Osteoblast (primary cell): ENCODE results near the gene ADAM12. TPM values are rescaled to one million over a fixed set of nuclear protein-coding genes. Genes with fewer than 3 reads are reported as not detected.
A peak's percentile ranks its signal among the peaks of the same experiment; 100 is the strongest.

Source experiments
- DNase-seq: peaks from one replicate; pipeline ENCODE4 v3.0.0; 2011; ENCODE audit warnings: low spot score, mixed read lengths; ENCODE audit not compliant: insufficient read length; ENCODE audit errors: missing footprints
- H2AFZ ChIP-seq: 2 replicates; pipeline ENCODE4 v1.6.0; 2011; ENCODE audit warnings: mild to moderate bottlenecking, low read length
- H3K27ac ChIP-seq: 2 replicates; pipeline ENCODE4 v1.5.1; 2011; ENCODE audit warnings: mild to moderate bottlenecking, low read depth, low read length, moderate library complexity
- H3K27me3 ChIP-seq: 2 replicates; pipeline ENCODE4 v1.6.0; 2012; ENCODE audit warnings: mild to moderate bottlenecking, control low read depth, inconsistent platforms, low read length, moderate library complexity; ENCODE audit not compliant: insufficient read depth
- H3K36me3 ChIP-seq: 2 replicates; pipeline ENCODE4 v1.5.1; 2011; ENCODE audit warnings: mild to moderate bottlenecking, low read length, control low read depth, moderate library complexity; ENCODE audit not compliant: insufficient read depth
- H3K4me1 ChIP-seq: 2 replicates; pipeline ENCODE4 v1.5.1; 2011; ENCODE audit warnings: mild to moderate bottlenecking, low read length, control low read depth, moderate library complexity; ENCODE audit not compliant: insufficient read depth
- H3K4me2 ChIP-seq: 2 replicates; pipeline ENCODE4 v1.6.0; 2011; ENCODE audit warnings: mild to moderate bottlenecking, low read length; ENCODE audit not compliant: insufficient read depth
- H3K4me3 ChIP-seq: fragments of 200-600 bp; sonication (generic); 3 replicates; pipeline ENCODE4 v1.5.1; 2012; ENCODE audit warnings: mild to moderate bottlenecking, low read length, inconsistent platforms; ENCODE audit not compliant: insufficient read depth
- H3K79me2 ChIP-seq: 2 replicates; pipeline ENCODE4 v1.6.0; 2012; ENCODE audit warnings: mild to moderate bottlenecking, low read length, control low read depth, inconsistent platforms; ENCODE audit not compliant: insufficient read depth
- H3K9me3 ChIP-seq: 2 replicates; pipeline ENCODE4 v1.5.1; 2011; ENCODE audit warnings: low read depth, low read length, control low read depth
- H4K20me1 ChIP-seq: 2 replicates; pipeline ENCODE4 v1.6.0; 2012; ENCODE audit warnings: mild to moderate bottlenecking, low read length, control low read depth; ENCODE audit not compliant: insufficient read depth
- CTCF ChIP-seq: IDR thresholded peaks from 2 replicates; pipeline ENCODE4 v1.5.1; 2011; ENCODE audit warnings: mild to moderate bottlenecking, low read depth, low read length, moderate library complexity; ENCODE audit errors: extremely low read depth
- total RNA-seq: library from RNA; depleted of rRNA; stranded (reverse); fragments of >200 nt; gene quantifications from 2 replicates; pipeline ENCODE4 v1.2.3, GENCODE V29; 2012

Gene ADAM12
- total RNA-seq, 1 donor = 345 TPM

- H3K36me3 ChIP-seq = peaks cover 7% of the 10 kb centered on the region
- no peak overlapping the region for H3K4me3 ChIP-seq
- no peaks in the 10 kb centered on the region for H3K9me3 ChIP-seq
- peak overlapping the region; percentile 73 for H3K27ac ChIP-seq
- H4K20me1 ChIP-seq = no peaks in the 10 kb centered on the region
- H2AFZ ChIP-seq = no peak overlapping the region
- TF ChIP-seq CTCF = no peak
- H3K4me2 ChIP-seq = no peak overlapping the region
- no peak for DNase-seq
- no peaks in the 10 kb centered on the region for H3K27me3 ChIP-seq
- peaks cover 57% of the 10 kb centered on the region for H3K4me1 ChIP-seq
- H3K79me2 ChIP-seq = peaks cover 60% of the 10 kb centered on the region
Observed at GRCh38 chr10:126226988-126227761, 161.1 kb downstream of the ADAM12 start.

- Histone ChIP-seq H4K20me1 (no peaks in the 10 kb centered on the region), H3K4me2 (no peak overlapping the region), H3K27me3 (no peaks in the 10 kb centered on the region), H3K36me3 (peaks cover 7% of the 10 kb centered on the region), H3K27ac (peak overlapping the region; percentile 73), H3K9me3 (no peaks in the 10 kb centered on the region), H3K4me1 (peaks cover 62% of the 10 kb centered on the region), H3K4me3 (no peak overlapping the region), H2AFZ (no peak overlapping the region), H3K79me2 (peaks cover 60% of the 10 kb centered on the region)
- no peak for DNase-seq
- no peak for TF ChIP-seq CTCF
Observed at GRCh38 chr10:126226205-126226604, 162.1 kb downstream of the ADAM12 start.

GRCh38 chr10:126225672-126226008 lies 162.6 kb downstream of the ADAM12 start:
- DNase-seq = no peak
- H3K4me1 ChIP-seq = peaks cover 60% of the 10 kb centered on the region
- no peak for TF ChIP-seq CTCF
- no peak overlapping the region for H3K4me3 ChIP-seq
- no peak overlapping the region for H3K4me2 ChIP-seq
- H3K36me3 ChIP-seq = peaks cover 10% of the 10 kb centered on the region
- no peaks in the 10 kb centered on the region for H4K20me1 ChIP-seq
- H3K9me3 ChIP-seq = no peaks in the 10 kb centered on the region
- no peak overlapping the region for H2AFZ ChIP-seq
- no peaks in the 10 kb centered on the region for H3K27me3 ChIP-seq
- H3K79me2 ChIP-seq = peaks cover 62% of the 10 kb centered on the region
- peak overlapping the region; percentile 90 for H3K27ac ChIP-seq

- no peaks in the 10 kb centered on the region for H4K20me1 ChIP-seq
- H3K27ac ChIP-seq = peak overlapping the region; percentile 90
- H2AFZ ChIP-seq = no peak overlapping the region
- H3K36me3 ChIP-seq = peaks cover 13% of the 10 kb centered on the region
- H3K4me3 ChIP-seq = no peak overlapping the region
- DNase-seq = no peak
- no peaks in the 10 kb centered on the region for H3K27me3 ChIP-seq
- no peak overlapping the region for H3K4me2 ChIP-seq
- peaks cover 57% of the 10 kb centered on the region for H3K4me1 ChIP-seq
- H3K79me2 ChIP-seq = peaks cover 65% of the 10 kb centered on the region
- no peak for TF ChIP-seq CTCF
- no peaks in the 10 kb centered on the region for H3K9me3 ChIP-seq
Observed at GRCh38 chr10:126224967-126225671, 163.2 kb downstream of the ADAM12 start.
